Posterior cingulate gyrus (tissue), 11 donors: ENCODE data around the gene ZNF519.
"Not testable (repeated sequence)": the region's sequence is repeated elsewhere in the genome, so short reads cannot be mapped to it uniquely, and the experiment has no call there.

Experiments
- DNase-seq, 10 donors: peaks; one replicate each; pipeline versions ENCODE4 v3.0.0 to v3.0.0-alpha.2; 2020 to 2021; ENCODE audit warnings: mixed read lengths in 3 of 10
- intact Hi-C: fragments of 100-400 bp; cut with DNase I; formaldehyde crosslinking; loops from one replicate; pipeline ENCODE4 v1.15.1; 2023

The ZNF519 gene

DNA sequence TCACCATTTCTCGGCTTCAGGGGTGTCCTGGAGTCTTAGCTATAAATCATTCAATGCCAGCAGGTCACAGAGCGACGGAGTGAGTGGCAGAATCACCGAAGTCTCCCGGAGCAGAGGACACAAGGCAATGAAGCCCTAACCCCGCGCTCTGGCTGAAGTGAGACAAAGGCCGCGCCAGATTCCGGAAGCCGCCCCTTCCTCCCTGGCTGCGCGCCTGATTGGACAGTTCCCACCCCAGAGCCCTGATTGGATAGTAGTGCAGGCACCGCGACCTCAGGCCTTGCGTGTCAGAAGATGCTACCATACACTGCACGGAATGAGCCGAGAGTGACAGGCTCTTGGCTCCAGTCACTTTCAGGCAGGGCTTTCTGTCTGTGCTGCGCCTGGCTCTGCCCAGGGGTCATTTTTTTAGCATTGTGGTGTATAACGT lies at the start of gene ZNF519:
Gene ZNF519 (minus strand): TSS at position 165 of the 430 bp plus-strand sequence. CDS start 158 bp downstream, at position 7.
- intact Hi-C loops, result not testable (repeated sequence)
- DNase-seq, result peak; percentile 88 to 99 (median 94)

- intact Hi-C loops, result no loop called here
- DNase-seq, result peak in 3 of 10 donors; percentile 47 to 79 (median 73)
Observed at GRCh38 chr18:14179306-14179705, 47.1 kb upstream of the ZNF519 start.

DNA sequence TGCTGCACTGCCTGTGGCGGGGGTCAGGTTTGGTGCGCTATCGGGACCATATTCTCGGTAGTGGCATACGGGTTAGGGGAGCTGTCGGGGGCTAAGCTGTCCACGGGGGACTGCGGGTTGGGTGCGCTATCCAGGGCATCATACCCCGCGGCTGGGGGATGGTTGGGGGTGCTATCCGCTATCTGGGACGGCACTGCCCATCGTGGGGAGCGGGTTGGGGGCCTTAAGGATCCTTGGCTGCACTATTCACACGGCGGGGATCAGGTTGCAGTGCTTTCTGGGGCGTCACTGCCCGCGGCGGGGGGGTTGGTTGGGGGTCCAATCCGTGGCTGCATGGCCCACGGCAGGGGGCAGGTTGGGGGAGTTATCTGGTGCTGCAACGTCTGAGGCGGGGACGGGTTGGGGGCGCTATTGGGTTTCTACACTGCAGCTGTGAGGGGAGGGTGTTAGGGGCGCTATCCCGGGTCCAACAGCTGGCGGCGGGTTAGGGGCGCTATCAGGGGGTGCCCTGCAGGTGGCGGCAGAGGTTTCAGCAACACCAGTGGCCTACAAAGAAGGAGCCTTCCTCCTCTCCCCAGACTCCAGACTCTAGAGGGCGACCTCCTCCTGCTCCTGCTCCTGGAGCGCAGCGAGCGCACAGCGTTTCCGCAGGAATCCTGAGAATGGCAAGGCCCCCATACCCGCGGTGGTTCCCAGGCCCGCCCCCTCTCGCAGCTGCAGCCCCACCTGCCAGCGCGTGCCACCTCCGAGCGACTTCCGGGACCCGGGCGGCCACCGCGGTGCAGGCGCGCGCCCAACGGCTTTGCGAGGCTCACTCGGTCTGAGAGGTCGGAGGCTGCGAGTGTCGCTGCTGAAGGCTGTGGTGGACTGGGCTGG lies 46.3 kb upstream of the ZNF519 start:
- intact Hi-C loops, result not testable (repeated sequence)
- DNase-seq, result peak; percentile 42 to 95 (median 57)

- DNase-seq, result peak in 1 of 10 donors; percentile 70
- intact Hi-C loops, result not testable (repeated sequence)
Observed at GRCh38 chr18:14177540-14178320, 45.5 kb upstream of the ZNF519 start.

DNA sequence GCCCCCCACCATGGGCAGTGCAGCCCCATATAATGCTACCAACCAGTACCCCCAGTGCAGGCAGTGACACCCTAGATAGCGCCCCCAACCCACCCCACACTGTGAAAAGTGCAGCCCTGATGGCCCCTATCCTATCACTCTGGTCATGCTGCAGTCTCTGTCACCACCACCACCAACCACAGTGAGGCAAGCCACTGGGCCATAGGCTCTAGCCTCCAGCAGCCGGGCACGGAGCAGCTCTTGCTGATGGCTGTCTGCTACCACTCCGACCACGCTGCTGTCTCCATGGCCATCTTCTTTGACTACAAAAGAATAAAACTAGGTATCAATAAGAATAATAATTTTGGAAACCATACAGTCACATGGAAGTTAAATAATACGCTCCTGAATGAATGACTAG lies 43.2 kb upstream of the ZNF519 start:
- intact Hi-C loops, result not testable (repeated sequence)
- DNase-seq, result peak in 1 of 10 donors; percentile 70

- DNase-seq, result peak in 3 of 10 donors; percentile 73 to 82 (median 80)
- intact Hi-C loops, result no loop called here
Observed at GRCh38 chr18:14174706-14175085, 42.5 kb upstream of the ZNF519 start.

- peak in 3 of 10 donors; percentile 67 to 80 (median 73) for DNase-seq
- intact Hi-C loops, result not testable (repeated sequence)
Observed at GRCh38 chr18:14174002-14174705, 41.9 kb upstream of the ZNF519 start.

- DNase-seq, result peak in 2 of 10 donors; percentile 68 to 75
- intact Hi-C loops, result not testable (repeated sequence)
Observed at GRCh38 chr18:14173116-14173951, 41.1 kb upstream of the ZNF519 start.

DNA sequence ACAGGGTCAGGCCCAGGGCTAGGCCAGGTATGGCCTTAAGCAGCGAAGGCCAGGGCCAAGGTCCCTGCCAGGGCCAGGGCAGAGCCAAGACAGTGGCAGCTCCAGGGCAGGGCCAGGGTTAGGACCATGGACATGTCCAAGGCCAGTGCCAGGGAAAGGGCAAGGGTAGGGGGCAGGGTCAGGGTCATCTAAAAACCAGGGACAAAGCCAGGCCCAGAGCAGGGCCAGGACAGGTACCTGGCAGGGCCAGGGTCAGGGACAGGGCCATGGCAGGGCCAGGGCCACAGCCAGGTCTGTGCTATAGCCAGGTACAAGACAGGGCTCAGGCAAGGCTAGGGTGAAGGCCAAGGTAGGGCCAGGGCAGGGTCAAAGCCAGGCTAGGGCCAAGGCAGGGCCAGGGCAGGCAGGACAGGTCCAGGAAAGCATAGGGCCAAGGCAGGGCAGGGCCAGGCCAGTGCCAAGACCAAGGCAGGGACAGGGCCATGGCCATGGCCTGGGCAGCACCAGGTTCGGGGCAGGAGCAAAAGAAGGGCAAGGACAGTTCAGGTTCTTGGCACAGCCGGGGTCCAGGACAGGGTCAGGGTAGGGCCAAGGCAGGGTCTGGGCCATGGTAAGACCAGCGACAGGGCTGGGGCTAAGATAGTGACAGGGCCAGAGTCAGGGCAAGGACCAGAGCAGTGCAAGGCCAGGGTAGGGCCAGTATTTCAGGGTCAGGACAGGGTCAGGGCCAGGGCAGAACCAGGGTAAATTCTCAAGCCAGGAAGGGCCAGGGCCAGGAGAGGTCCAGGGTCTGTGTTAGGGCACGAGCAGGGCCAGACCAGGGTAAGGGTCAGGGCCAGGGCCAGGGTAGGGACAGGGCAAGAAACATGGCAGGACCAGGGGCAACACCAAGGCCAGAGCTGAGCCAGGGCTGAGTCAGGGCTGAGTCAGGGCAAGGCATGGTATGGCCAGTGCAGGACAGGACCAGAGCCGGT lies 40.2 kb upstream of the ZNF519 start:
- intact Hi-C loops, result not testable (repeated sequence)
- peak in 1 of 10 donors; percentile 79 for DNase-seq

- intact Hi-C loops, result not testable (repeated sequence)
- DNase-seq, result peak in 2 of 10 donors; percentile 66 to 80
Observed at GRCh38 chr18:14171301-14172141, 39.3 kb upstream of the ZNF519 start.

- intact Hi-C loops, result not testable (repeated sequence)
- DNase-seq, result peak in 2 of 10 donors; percentile 64 to 81
Observed at GRCh38 chr18:14170367-14171036, 38.3 kb upstream of the ZNF519 start.

DNA sequence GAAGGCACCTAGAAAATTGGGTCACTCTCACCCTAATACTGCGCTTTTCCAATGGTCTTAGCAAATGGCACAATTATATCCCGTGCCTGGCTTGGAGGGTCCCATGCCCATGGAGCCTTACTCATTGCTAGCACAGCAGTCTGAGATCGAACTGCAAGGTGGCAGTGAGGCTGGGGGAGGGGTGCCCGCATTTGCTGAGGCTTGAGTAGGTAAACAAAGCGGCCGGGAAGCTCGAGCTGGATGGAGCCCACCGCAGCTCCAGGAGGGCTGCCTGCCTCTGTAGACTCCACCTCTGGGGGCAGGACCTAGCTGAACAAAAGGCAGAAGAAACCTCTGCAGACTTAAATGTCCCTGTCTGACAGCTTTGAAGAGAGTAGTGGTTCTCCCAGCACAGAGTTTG lies 30.7 kb upstream of the ZNF519 start:
- intact Hi-C loops, result not testable (repeated sequence)
- peak in 2 of 10 donors; percentile 20 to 41 for DNase-seq

GRCh38 chr18:14151564-14152113 lies 19.4 kb upstream of the ZNF519 start:
- intact Hi-C loops, DNase-seq: not testable (repeated sequence)

GRCh38 chr18:14150766-14151165 lies 18.5 kb upstream of the ZNF519 start:
- intact Hi-C loops, result not testable (repeated sequence)
- DNase-seq, result peak in 1 of 10 donors; percentile 61

DNA sequence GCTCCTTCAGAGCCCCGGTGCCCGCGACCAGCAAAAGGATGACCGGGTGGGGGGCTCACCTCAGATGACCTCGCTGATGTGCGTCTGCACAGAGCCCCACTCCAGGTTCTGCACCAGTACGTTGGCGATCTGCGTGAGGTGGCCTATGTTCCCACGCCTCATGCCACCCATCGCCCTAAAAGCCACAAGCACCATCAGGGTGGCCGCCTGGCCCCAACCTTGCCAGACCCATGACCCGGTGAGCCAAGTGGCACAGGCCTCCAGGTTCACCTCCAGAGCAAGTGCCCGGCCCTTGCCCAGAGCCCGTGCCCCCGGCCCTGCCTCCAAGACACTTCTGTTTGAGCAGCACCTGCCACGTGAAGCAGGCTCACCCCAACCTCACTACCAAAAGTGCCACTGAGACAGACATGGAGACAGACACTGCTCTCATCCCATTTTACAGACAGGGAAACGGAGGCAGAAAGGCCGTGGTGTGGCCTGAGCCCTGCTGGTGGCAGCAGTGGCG lies 17.7 kb upstream of the ZNF519 start:
- DNase-seq, result peak in 1 of 10 donors; percentile 70
- intact Hi-C loops, result not testable (repeated sequence)

DNA sequence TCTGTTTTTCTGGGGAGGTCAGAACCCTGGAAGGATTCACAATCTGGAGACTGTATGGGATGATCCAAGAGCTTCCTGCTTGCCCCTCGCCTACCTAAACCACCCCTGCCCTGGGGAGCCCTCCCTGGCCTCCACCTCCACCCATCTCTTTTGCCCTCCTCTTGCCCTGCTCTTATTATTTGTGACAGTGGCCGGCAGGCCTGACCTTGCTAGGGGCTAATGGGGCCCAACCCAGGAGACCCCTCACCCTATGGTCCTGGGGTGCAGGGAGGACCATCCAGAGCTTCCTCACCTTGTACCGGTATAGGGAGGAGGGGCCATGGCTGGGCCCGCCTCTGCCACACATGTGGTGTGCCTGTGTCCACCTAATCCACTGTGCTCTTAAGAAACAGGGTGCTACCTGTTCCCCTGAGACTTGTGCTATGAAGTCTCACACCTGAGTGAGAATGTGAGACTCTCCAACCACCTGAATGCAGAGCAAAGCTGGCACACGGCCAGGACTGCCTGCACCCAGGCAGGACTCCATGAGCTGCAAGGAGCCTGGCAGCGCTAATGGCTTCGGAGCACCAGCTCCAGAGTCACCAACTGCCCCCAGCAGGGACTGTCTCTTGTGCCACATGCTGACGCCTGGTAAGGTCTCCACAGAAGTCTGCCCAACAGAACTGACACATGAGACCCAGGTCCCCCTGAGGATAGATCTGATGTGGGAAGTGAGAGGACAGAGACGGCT lies 17.1 kb upstream of the ZNF519 start:
- peak in 1 of 10 donors; percentile 70 for DNase-seq
- intact Hi-C loops, result not testable (repeated sequence)
